Non-pigmented ciliary epithelial cell (primary cell): ENCODE data around the gene PHF21B.

Experiments
- DNase-seq: peaks from one replicate; pipeline ENCODE4 v3.0.0-alpha.2; 2010; ENCODE audit warnings: low read depth

PHF21B gene

DNA sequence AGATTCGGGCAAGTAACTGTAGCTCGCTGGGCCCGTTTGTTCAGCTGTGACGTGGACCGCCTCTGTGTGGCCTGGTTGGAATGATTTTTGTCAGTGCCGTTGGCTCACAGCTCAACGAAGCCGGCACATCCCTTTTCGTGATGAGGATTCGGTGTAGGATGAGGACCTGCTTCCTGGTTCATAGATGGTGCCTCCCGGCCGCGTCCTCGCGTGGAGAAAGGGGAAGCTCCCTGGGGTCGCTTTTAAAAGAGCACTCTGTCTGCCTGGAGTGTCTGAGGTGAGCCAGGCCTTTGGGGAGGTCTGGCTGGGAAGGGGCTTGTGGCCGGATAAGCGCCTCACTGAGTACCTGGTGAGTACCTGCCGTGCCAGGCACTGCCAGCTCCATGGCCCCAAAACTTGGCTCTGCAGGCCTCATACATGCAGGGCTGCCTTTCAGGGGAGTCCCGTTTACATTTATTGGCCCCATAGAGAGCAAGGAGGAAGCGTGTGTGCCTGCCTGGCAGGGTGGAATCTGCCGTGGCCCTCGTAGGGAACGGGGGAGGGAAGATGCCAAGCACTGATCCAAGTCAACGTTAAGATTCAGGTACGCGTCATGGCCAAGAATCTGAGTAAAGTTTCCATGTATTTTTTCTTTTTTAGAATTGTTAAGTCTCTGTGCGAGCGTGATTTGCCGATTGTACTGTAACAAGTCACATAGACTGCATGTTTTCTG lies 169.0 kb downstream of the PHF21B start:
- no peak for DNase-seq

DNA sequence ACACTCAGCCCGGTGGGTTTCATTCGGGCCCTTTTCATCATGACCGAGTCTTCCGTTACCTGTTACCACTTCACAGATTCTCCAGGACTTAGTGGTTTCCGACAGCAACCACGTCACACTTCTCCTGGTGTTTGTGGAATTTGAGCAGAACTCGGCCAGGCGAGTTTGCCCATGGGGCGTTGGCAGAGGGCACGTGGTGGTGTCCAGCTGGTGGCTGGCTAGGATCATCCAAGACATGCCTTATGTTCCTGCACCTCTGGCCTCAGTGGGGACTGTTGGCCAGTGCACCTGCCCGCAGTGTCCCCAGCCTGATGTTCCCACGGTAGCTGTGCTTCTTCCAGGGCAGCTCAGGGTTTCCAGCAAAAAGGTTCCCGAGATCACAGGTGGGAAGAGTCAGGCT lies 170.1 kb downstream of the PHF21B start:
- no peak for DNase-seq

DNA sequence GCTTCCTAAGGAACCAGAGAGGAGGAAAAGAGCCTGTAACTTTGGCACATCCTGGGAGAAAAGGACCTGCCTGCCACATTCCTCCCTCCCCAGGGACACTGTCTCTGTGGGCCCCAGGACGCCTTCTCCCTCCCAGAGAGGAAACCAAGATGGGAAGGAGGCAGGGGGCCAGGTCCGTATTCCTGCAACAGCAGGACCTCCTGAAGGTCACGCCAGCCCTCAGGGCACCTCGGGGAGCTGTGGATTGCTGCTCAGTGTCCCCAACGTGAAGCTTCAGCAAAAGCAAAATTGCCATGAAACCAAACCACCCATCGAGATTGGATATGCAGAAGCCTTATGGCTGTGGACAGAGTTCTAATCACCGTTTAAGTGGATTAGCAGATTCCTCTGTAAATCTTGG lies 170.7 kb downstream of the PHF21B start:
- DNase-seq, result no peak

DNA sequence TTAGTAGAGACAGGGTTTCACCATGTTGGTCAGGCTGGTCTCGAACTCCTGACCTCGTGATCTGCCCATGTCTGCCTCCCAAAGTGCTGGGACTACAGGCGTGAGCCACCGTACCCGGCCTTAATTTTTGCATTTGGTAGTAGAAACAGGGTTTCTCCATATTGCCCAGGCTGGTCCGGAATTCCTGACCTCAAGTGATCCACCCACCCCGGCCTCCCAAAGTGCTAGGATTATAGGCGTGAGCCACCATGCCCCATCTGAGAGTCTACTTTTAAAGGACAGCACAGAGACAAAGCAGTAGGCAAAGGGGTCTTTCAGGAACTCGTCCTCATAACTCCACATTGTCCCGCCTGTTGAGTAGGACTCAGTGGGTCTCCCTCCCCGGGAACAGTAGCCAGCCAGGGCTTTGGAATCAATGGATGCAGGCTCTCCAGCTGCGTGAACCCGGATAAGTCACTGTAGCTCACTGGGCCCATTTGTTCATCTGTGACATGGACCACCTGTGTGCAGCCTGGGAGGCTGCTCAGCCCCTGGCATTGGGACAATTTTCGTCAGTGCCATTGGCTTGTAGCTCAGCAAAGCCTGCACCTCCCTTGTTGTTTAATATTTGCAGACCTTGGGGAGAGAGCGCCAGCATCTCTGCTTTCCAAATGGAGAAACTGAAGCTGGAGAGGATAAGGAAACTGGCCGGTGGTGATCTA lies 171.3 kb downstream of the PHF21B start:
- DNase-seq, result no peak

DNA sequence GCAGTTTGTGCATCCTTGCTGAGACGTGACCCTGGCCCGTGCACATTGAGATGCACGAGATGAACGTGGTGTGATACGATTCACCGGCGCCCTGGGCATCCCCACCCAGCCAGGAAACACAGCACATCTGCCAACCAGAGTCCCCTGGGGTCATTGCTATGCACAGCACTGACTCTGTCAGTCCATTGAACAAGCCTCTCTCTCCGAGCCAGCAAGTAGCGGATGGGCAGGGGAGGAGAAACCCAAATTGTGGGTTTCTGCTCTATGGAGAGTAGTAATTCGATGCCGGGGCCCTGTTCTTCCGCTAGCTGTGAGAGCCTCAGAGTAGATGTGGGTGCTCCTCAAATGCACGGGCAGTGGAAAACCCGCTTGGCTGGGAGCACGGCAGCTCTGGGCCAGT lies 172.3 kb downstream of the PHF21B start:
- DNase-seq, result no peak

DNA sequence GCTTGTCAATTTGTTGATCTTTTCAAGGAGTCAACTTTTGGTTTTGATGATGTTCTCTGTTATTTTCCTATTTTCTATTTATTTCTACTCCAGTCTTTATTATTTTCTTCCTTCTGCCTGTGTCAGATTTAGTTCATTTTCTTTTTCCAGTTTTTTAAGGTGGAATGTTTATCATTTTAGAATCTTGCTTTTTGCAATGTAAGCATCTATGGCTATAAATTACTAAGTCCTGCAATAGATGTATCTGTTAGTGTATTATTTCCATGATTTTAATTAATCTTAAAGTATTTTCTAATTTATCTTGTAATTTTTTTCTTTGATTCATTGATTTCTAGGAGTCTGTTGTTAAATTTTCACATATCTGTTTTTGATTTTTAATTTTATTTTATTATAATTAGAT lies 175.7 kb downstream of the PHF21B start:
- no peak for DNase-seq

DNA sequence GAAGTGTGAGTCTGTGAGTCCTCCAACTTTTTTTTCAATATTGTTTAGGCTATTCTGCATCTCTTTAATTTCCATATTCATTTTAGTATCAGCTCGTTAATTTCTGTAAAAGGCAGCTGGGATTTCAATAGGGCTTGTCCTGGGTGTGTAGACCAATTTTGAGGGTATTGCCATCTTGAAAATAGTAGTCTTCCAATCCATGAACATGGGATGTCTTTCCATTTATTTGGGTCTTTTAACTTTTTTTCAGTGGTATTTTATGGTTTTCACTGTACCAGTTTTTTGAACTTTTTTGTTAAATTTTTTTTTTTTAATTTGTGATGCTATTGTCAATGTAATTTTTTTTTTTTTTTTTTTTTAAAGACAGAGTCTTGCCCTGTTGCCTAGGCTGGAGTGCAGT lies 177.9 kb downstream of the PHF21B start:
- no peak for DNase-seq
